ENCODE measurements around the gene PPP1R12A. TPM values are rescaled to one million over a fixed set of nuclear protein-coding genes. Genes with fewer than 3 reads are reported as not detected.

Gene PPP1R12A
- polyA plus RNA-seq, 3 donors, result 26.2 to 57.2 (median 33.1) TPM

- no peaks in the 10 kb centered on the region for H3K36me3 Mint-ChIP-seq
- no peak for DNase-seq
These were observed 171.0 kb downstream of the PPP1R12A start for GRCh38 chr12:79763766-79764452.

GRCh38 chr12:79761341-79761740 lies 173.6 kb downstream of the PPP1R12A start:
- Mint-ChIP-seq H3K4me1 (no peaks in the 10 kb centered on the region), H3K4me3 (no peak overlapping the region), H3K27ac (no peak overlapping the region), H3K36me3 (no peaks in the 10 kb centered on the region), H3K9me3 (peaks cover 4 to 19% (median 15%) of the 10 kb centered on the region in 7 donors), H3K27me3 (ENCODE audit: low read depth in 3 of 3) (no peaks in the 10 kb centered on the region)
- Histone ChIP-seq H3K4me1 (ENCODE audit: control insufficient read depth in 1 of 2, insufficient read depth in 2 of 2, low read length in 2 of 2) (no peaks in the 10 kb centered on the region), H3K4me2 (replicated peaks; ENCODE audit: extremely low read depth, low read length, poor library complexity, severe bottlenecking) (no peak overlapping the region), H2AFZ (ENCODE audit: insufficient read depth, low read depth, low read length, poor library complexity, severe bottlenecking) (no peak overlapping the region), H3K9ac (ENCODE audit: insufficient read depth, low read length, poor library complexity, severe bottlenecking) (no peak overlapping the region), H3K79me2 (ENCODE audit: insufficient read depth, low read length) (no peaks in the 10 kb centered on the region), H3K27me3 (ENCODE audit: control insufficient read depth in 2 of 2, insufficient read depth in 2 of 2, low read length in 2 of 2) (no peaks in the 10 kb centered on the region), H3K4me3 (replicated peaks in 1 of 3; ENCODE audit: low read depth in 2 of 3, low read length in 3 of 3) (no peak overlapping the region), H4K20me1 (ENCODE audit: insufficient read depth, low read length) (no peaks in the 10 kb centered on the region), H3K27ac (ENCODE audit: low read depth in 1 of 2, low read length in 2 of 2) (no peak overlapping the region), H3K9me3 (replicated peaks in 1 of 2; ENCODE audit: control insufficient read depth in 1 of 2, insufficient read depth in 1 of 2, low read length in 2 of 2) (peaks cover 6 to 9% of the 10 kb centered on the region in 2 donors), H3K36me3 (replicated peaks in 1 of 2; ENCODE audit: control insufficient read depth in 1 of 2, insufficient read depth in 2 of 2, low read length in 2 of 2) (no peaks in the 10 kb centered on the region)
- WGBS (ENCODE audit: insufficient coverage), result no CpG with 5 or more reads among the region's 1 CpG
- intact Hi-C loops (cut with micrococcal nuclease), result no loop called here
- no peak for DNase-seq
- no peak for TF ChIP-seq CTCF (IDR thresholded peaks at IDR 0.05)

More at GRCh38 chr12:79763766-79764452, 171.0 kb downstream of the PPP1R12A start:
- H3K9me3 ChIP-seq (replicated peaks in 1 of 2; ENCODE audit: control insufficient read depth in 1 of 2, insufficient read depth in 1 of 2, low read length in 2 of 2), result peaks cover 0 to 4% of the 10 kb centered on the region in 2 donors
- no peak overlapping the region for H3K27ac ChIP-seq (ENCODE audit: low read depth in 1 of 2, low read length in 2 of 2)
- no peak overlapping the region for H2AFZ ChIP-seq (ENCODE audit: insufficient read depth, low read depth, low read length, poor library complexity, severe bottlenecking)
- H4K20me1 ChIP-seq (ENCODE audit: insufficient read depth, low read length), result no peaks in the 10 kb centered on the region
- intact Hi-C loops (cut with micrococcal nuclease), result no loop called here
- H3K9ac ChIP-seq (ENCODE audit: insufficient read depth, low read length, poor library complexity, severe bottlenecking), result no peak overlapping the region
- H3K27me3 ChIP-seq (ENCODE audit: control insufficient read depth in 2 of 2, insufficient read depth in 2 of 2, low read length in 2 of 2), result no peaks in the 10 kb centered on the region
- no peak overlapping the region for H3K4me2 ChIP-seq (replicated peaks; ENCODE audit: extremely low read depth, low read length, poor library complexity, severe bottlenecking)
- H3K79me2 ChIP-seq (ENCODE audit: insufficient read depth, low read length), result no peaks in the 10 kb centered on the region
- no peak overlapping the region for H3K4me3 ChIP-seq (replicated peaks in 1 of 3; ENCODE audit: low read depth in 2 of 3, low read length in 3 of 3)
- 100% methylated on average over 2 of the region's 5 CpGs for WGBS (ENCODE audit: insufficient coverage)
- no peaks in the 10 kb centered on the region for H3K4me1 ChIP-seq (ENCODE audit: control insufficient read depth in 1 of 2, insufficient read depth in 2 of 2, low read length in 2 of 2)
- H3K36me3 ChIP-seq (replicated peaks in 1 of 2; ENCODE audit: control insufficient read depth in 1 of 2, insufficient read depth in 2 of 2, low read length in 2 of 2), result no peaks in the 10 kb centered on the region
- no peak for TF ChIP-seq CTCF (IDR thresholded peaks at IDR 0.05)
- Mint-ChIP-seq H3K4me1 (no peaks in the 10 kb centered on the region), H3K4me3 (no peak overlapping the region), H3K9me3 (peaks cover 0 to 11% (median 7%) of the 10 kb centered on the region in 7 donors), H3K27ac (no peak overlapping the region), H3K27me3 (ENCODE audit: low read depth in 3 of 3) (peaks cover 0 to 1% (median 0%) of the 10 kb centered on the region in 3 donors)

Measured in CD14-positive monocyte (primary cell).